HG03039 (cell line): Measurements from ENCODE around the gene STK32C.

Experiments
- ATAC-seq: cut with Tn5 transposase; IDR thresholded peaks from one replicate; pipeline ENCODE4 v1.9.1; 2021; ENCODE audit warnings: mild to moderate bottlenecking, moderate library complexity; ENCODE audit not compliant: unreplicated experiment

Gene STK32C

DNA sequence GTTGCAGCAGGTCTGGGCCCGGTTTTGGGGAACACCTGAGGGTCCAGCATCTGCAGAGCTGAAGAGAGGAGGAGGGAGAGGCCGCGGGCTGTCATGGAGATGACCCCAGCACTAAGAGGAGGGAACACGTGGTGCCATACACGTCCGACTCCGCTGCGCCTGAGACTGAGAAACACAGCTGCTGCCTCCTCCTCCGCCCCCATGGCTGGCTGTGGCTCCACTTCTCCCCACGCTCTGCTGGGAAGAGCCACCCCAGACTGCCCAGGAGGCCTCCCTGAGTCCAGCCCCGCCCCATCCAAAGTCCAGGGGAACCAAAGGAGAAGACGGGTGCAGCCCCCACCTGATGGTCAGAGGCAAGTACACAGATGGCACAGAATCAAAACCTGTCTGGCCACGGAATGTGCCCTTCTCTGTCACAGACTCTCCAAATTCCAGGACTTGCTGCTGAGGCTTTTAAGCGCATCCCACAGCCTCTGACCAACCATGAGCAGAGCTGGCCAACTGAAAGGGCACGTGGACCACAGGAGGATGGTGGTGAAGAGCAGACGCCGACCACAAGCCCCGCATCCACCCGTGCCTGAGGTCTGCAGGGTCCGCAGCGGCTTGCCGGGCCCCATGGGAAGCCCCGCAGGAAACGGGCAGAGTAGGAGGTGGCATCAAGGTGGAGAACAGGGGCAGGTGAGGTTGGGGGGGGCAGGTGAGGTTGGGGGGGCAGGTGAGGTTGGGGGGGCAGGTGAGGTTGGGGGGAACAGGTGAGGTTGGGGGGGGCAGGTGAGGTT, 24.0 kb downstream of the STK32C start:
- no peak for ATAC-seq

DNA sequence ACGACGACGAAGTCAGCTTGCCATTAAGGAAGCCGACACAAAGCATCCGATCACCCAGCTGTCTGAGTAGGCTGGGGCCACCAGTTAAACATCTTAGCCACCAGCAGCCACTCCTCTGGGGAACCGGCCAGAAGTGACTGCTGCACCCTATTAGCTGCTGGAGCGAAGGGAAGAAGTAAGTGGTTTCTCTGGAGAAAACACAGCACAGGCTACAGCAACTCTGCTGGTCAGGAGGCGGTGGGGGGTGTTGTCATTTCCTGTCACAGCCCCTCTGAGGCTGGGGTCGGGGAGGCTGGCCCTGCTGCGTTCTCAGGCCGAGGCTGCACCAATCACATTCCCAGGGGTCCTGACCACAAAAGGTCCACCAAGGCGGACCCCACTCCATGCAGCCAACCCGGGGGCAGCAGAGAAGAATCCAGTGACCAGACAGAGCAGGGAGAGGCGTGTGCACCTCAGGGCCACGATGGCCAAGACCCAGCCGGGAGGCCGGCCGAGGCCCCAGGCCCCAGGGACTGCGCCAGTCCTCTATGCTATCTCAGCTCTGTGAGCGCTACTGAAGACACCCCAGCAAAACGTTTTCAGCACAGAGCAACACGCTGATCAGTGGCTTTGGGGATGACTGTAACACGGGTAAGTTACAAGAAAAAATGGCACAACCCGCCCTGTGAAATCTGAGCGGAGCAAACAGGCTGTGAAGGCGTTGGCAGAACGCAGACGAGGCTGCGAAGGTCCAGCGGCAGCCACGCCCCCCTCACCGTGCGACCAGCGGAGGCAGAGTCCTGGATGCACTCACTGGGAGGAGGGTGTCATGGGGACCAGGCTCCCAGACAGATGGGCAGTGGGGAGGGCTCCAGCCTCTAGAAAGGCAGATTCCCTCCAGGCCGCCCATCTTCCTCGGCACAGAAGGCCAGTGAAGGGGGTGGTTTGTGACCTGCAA, 24.8 kb downstream of the STK32C start:
- no peak for ATAC-seq

GRCh38 chr10:132281915-132282666, 25.7 kb downstream of the STK32C start:
- ATAC-seq, result no peak

DNA sequence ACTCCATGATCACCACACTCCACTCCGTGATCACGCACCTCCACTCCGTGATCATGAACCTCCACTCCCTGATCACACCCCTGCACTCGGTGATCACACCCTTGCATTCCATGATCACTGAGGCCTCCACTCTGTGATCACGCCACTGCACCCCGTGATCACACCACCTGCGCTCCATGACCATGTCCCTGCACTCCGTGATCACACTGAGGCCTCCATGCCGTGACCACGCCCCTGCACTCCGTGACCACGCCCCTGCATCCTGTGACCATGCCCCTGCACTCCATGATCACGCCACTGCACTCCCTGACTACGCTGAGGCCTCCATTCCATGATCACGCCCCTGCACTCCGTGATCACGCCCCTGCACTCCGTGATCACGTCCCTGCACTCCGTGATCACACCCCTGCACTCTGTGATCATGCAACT, 27.1 kb downstream of the STK32C start:
- no peak for ATAC-seq

- no peak for ATAC-seq
Measured at GRCh38 chr10:132279873-132280645, 27.7 kb downstream of the STK32C start.

GRCh38 chr10:132277311-132277741, 30.4 kb downstream of the STK32C start:
- ATAC-seq, result no peak

GRCh38 chr10:132276706-132277105, 31.0 kb downstream of the STK32C start:
- ATAC-seq, result no peak

GRCh38 chr10:132276179-132276675, 31.5 kb downstream of the STK32C start:
- no peak for ATAC-seq

DNA sequence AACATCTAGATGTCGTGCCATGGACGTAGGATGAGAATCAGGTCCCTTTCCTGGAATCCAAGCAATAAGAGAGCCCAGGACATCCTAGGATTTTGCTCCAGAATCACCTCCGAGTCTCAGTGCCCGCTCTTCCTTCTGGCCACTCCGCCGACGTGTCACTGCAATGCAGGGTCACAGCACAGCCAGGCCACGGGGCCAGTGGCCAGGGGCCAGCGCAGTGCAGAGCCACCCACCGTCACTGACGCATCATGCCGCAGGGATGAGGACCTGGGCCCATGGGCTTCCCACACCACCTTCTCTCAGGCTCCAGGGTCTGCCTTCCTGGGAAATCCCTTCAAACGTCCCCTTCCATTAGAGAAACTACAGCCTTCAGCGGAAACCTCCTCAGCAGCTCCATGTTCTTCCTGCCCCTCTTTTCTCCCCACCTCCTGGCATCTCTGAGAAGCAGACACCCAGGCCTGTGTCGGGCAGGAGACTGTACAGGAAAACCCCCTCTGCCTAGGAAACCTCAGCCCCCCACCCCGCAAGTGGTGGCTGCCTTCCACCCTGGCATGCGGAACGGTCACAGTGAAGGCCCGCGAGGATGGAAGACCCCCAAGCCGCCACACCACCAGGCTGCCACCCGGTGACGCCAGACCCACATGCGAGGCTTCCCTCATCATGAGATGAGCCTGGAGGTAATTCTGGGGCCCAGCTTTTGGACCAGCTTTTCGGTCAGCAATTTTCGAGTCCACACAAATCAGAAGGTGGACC, 32.1 kb downstream of the STK32C start:
- ATAC-seq, result no peak

- no peak for ATAC-seq
Measured at GRCh38 chr10:132274986-132275385, 32.8 kb downstream of the STK32C start.

- ATAC-seq, result no peak
Measured at GRCh38 chr10:132274581-132274980, 33.2 kb downstream of the STK32C start.

DNA sequence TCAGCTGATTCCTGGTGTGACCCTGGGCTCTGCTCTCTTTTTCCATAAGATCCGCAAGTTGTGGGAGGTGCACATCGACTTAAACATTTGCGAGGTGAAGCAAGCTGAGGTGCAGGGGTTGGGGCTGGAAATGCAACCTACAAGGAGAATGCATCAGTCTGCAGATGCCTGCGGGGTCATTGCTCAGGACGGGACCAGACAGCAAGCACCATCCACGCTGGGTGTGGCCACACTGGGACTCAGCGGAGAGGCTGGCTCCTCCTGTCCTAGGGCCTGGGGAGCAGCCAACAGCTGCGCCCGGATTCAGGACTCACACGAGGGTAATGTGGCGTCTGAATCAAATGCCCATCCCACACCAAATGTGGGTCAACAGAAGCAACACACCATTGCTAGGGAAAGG, 33.8 kb downstream of the STK32C start:
- ATAC-seq, result no peak

GRCh38 chr10:132273304-132273944, 34.3 kb downstream of the STK32C start:
- no peak for ATAC-seq

DNA sequence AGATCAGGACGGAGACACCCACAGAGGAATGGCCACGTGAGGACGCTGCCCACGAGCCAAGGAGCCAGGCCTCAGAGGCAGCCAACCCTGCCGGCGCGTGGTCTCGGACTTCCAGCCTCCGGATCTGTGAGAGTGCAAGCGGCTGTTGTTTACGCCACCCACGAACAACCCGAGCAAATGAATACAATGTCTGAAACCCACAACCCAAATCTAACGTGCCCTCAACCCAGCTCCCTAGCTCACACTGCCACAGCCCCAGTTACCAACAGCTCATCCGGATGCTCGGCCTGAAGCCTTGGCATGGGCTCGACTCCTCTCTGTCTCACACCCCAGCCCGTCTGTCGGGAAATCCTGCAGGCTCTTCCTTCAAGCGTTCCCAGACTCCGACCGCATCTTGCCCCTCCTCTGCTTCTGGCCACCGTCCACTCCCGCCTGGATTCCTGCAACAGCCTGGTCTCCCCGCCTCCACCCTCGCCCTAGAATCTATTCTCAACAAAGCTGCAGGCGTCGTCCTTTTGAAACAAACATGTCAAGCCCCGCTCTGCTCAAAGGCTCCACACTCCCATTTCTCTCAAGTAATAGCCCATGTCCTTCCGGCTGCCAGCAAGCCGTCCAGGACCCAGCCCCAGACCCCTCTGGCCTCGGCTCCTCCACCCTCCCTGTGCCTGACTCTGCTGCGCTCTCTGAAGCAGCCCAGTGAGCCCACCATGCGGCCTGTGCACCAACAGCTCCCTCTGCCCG, 35.3 kb downstream of the STK32C start:
- no peak for ATAC-seq

GRCh38 chr10:132271458-132272230, 36.1 kb downstream of the STK32C start:
- no peak for ATAC-seq

DNA sequence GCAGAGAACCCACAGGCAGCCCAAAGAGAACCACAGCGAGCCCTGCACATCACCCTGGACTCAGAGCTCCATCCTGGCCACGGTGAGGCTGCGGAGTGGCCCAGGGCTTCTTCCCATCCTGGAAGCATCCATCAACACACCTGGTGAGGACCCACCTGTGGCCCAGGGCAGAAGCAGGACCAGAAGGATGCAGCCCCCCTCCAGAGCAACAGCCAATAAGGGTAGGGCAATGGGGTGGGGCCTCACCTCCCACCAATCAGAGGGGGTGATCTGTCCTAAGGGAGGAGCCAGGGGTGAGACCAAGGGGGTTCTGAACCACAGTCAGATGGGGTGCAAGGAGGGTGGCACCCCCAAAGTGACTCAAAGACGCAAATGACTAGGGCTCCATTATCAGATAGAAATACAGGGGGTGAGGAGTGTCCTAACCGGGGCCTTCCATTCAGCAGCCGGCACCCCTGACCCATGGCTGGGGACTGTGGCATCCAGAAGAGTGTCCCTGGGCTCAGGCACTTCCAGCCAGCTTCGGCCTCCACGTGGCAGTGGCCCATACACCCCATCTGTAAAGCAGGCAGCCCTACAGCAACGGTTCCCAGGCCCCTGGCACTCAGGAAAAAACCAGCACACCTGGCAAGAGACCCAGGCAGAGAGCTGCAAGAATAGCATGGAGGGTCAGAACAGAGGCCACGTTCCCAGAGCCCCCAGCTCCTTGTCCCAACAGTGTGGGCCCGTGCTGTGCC, 36.9 kb downstream of the STK32C start:
- ATAC-seq, result no peak

DNA sequence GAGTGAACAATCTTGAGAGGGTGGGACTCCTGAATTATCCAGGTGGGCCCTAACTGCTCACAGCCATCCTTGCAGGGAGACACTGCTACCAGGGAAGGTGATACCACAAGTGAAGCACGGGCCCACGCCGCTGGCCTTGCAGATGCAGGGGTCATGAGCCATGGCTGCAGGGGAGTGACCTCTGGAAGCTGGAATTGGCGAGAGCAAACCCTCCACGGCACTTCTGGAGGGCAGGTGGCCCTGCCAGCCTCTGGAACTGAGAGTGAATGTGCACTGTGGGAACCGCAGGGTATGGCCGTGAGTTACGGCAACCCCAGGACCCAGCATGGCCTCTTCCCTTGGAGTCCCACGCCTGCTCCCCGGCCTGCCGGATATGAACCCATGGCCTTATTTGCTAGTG, 37.5 kb downstream of the STK32C start:
- ATAC-seq, result no peak
